PC-9 (cell line): ENCODE results near the gene NDUFB4. TPM values are rescaled to one million over a fixed set of nuclear protein-coding genes. Genes with fewer than 3 reads are reported as not detected.

Source experiments
- BruUV-seq: library from RNA; stranded (reverse); fragments of 400-500 nt; replicated peaks from 2 replicates; lab custom pipeline; 2021; lab: Mats Ljungman, UMichigan
- CTCF ChIA-PET: fragments of 300-600 bp; sonication (Branson Sonifier 250); formaldehyde crosslinking; loops from one replicate; lab custom pipeline; 2022; ENCODE audit warnings: antibody characterized with exemption; lab: Charles Lee
- POLR2A ChIA-PET: fragments of 300-600 bp; sonication (Branson Sonifier 250); formaldehyde crosslinking; loops from one replicate; lab custom pipeline; 2022; ENCODE audit warnings: antibody characterized with exemption; ENCODE audit not compliant: unreplicated experiment; lab: Charles Lee
- DNase-seq, 2 experiments: peaks; one replicate each; pipeline versions ENCODE4 v3.0.0 to v3.0.0-alpha.2; 2015 to 2022; ENCODE audit warnings: mixed read lengths in 1 of 2
- H2AFZ ChIP-seq: fragments of 200-600 bp; sonication (generic); 2 replicates; pipeline ENCODE4 v1.8.1; 2017; ENCODE audit warnings: antibody characterized with exemption
- H3F3A ChIP-seq: fragments of 200-600 bp; sonication (generic); 2 replicates; pipeline ENCODE4 v1.8.1; 2017; ENCODE audit warnings: antibody characterized with exemption, mild to moderate bottlenecking, low read depth; ENCODE audit not compliant: insufficient read depth
- H3K27ac ChIP-seq: fragments of 200-600 bp; sonication (generic); 2 replicates; pipeline ENCODE4 v1.6.1; 2016; ENCODE audit warnings: mixed run types
- H3K27me3 ChIP-seq: fragments of 200-600 bp; sonication (generic); 2 replicates; pipeline ENCODE4 v1.6.1; 2016; ENCODE audit warnings: low read depth, mixed run types; ENCODE audit not compliant: insufficient read depth
- H3K36me3 ChIP-seq: fragments of 200-600 bp; sonication (generic); 2 replicates; pipeline ENCODE4 v1.6.1; 2016; ENCODE audit warnings: low read depth, mixed run types
- H3K4me1 ChIP-seq: fragments of 200-600 bp; sonication (generic); replicated peaks from 2 replicates; pipeline ENCODE4 v1.6.1; 2016; ENCODE audit warnings: mixed run types; ENCODE audit not compliant: insufficient read depth
- H3K4me2 ChIP-seq: fragments of 200-600 bp; sonication (generic); 2 replicates; pipeline ENCODE4 v1.6.1; 2017; ENCODE audit warnings: mixed run types
- H3K4me3 ChIP-seq: fragments of 200-600 bp; sonication (generic); 2 replicates; pipeline ENCODE4 v1.6.1; 2016; ENCODE audit warnings: mixed run types
- H3K79me2 ChIP-seq: fragments of 200-600 bp; sonication (generic); 2 replicates; pipeline ENCODE4 v1.6.1; 2017; ENCODE audit warnings: low read depth, mixed run types
- H3K9me2 ChIP-seq: fragments of 200-600 bp; sonication (generic); 2 replicates; pipeline ENCODE4 v1.8.1; 2017; ENCODE audit warnings: mild to moderate bottlenecking; ENCODE audit not compliant: insufficient read depth
- H3K9me3 ChIP-seq: fragments of 200-600 bp; sonication (generic); 2 replicates; pipeline ENCODE4 v1.8.1; 2016; ENCODE audit warnings: low read depth; ENCODE audit not compliant: insufficient read depth
- H4K20me1 ChIP-seq: fragments of 200-600 bp; sonication (generic); 2 replicates; pipeline ENCODE4 v1.8.1; 2017; ENCODE audit not compliant: insufficient read depth
- CTCF ChIP-seq: fragments of 200-600 bp; sonication (generic); conservative IDR thresholded peaks from 2 replicates; pipeline ENCODE4 v1.6.1; 2017; ENCODE audit warnings: mixed run types, antibody characterized with exemption, mild to moderate bottlenecking, moderate library complexity
- EZH2 ChIP-seq: fragments of 200-600 bp; sonication (generic); IDR thresholded peaks from 2 replicates; pipeline ENCODE4 v1.8.0; 2017; ENCODE audit warnings: antibody characterized with exemption, low read depth
- intact Hi-C: fragments of 100-400 bp; cut with micrococcal nuclease; formaldehyde crosslinking; loops from one replicate; pipeline ENCODE4 v1.10.0; 2022; ENCODE audit not compliant: unreplicated experiment
- total RNA-seq: library from RNA; stranded (reverse); gene quantifications from 2 replicates; pipeline ENCODE4 v1.2.3, GENCODE V29; 2021

The NDUFB4 gene
- total RNA-seq, 1 experiment from 2014 or later = 217 TPM

GRCh38 chr3:120567370-120568201, 28.6 kb upstream of the NDUFB4 start:
- Histone ChIP-seq H3K36me3 (no peaks in the 10 kb centered on the region), H3F3A (no peaks in the 10 kb centered on the region), H3K4me1 (no peaks in the 10 kb centered on the region), H3K9me2 (no peaks in the 10 kb centered on the region), H3K27me3 (no peaks in the 10 kb centered on the region), H3K4me3 (peak overlapping the region; percentile 40; the same call in 1 of the 2 replicates), H4K20me1 (no peaks in the 10 kb centered on the region), H3K79me2 (no peaks in the 10 kb centered on the region), H3K4me2 (peak overlapping the region; percentile 60; the same call in 1 of the 2 replicates), H2AFZ (peak overlapping the region; percentile 62), H3K9me3 (no peaks in the 10 kb centered on the region), H3K27ac (no peak overlapping the region)
- POLR2A ChIA-PET = interaction anchor here (0.5 to 0.9 kb wide), 3 partner anchors 240 to 743 kb away, joined by 3 to 6 read pairs (median 3); no protein-coding TSS in a partner anchor
- DNase-seq = no peak
- peak; percentile 48; the same call in 1 of the 2 replicates for TF ChIP-seq CTCF
- TF ChIP-seq EZH2 = no peak
- intact Hi-C loops = loop anchor here (10.0 kb wide), 1 partner anchor 957 kb away; no protein-coding TSS in a partner anchor
- no TSS peak for BruUV-seq
- CTCF ChIA-PET = interaction anchor here (1.3 kb wide), 1 partner anchor 228 kb away, joined by 6 read pairs; no protein-coding TSS in a partner anchor

- CTCF ChIA-PET = no interaction called here
Observed at GRCh38 chr3:120568202-120568531, 28.0 kb upstream of the NDUFB4 start.

GRCh38 chr3:120568598-120568997, 27.5 kb upstream of the NDUFB4 start:
- Histone ChIP-seq H3K27me3 (no peaks in the 10 kb centered on the region), H3K9me3 (no peaks in the 10 kb centered on the region), H4K20me1 (no peaks in the 10 kb centered on the region), H3K27ac (no peak overlapping the region), H3K4me1 (no peaks in the 10 kb centered on the region), H3K36me3 (no peaks in the 10 kb centered on the region), H3K4me2 (no peak overlapping the region), H3K9me2 (no peaks in the 10 kb centered on the region), H3F3A (no peaks in the 10 kb centered on the region), H3K79me2 (no peaks in the 10 kb centered on the region), H3K4me3 (no peak overlapping the region), H2AFZ (no peak overlapping the region; the same call in 1 of the 2 replicates)
- no peak for DNase-seq
- ChIA-PET POLR2A (no interaction called here), CTCF (no interaction called here)
- no peak for TF ChIP-seq CTCF
- no peak for TF ChIP-seq EZH2
- no TSS peak for BruUV-seq
- intact Hi-C loops = loop anchor here (10.0 kb wide), 1 partner anchor 956 kb away; no protein-coding TSS in a partner anchor

More at GRCh38 chr3:120568202-120568531, 28.0 kb upstream of the NDUFB4 start:
- TF ChIP-seq EZH2 (no peak), CTCF (no peak)
- H3K27ac ChIP-seq = no peak overlapping the region
- no peaks in the 10 kb centered on the region for H3K36me3 ChIP-seq
- H2AFZ ChIP-seq = no peak overlapping the region
- no peaks in the 10 kb centered on the region for H3K79me2 ChIP-seq
- H3K4me1 ChIP-seq = no peaks in the 10 kb centered on the region
- H3F3A ChIP-seq = no peaks in the 10 kb centered on the region
- no peaks in the 10 kb centered on the region for H3K9me3 ChIP-seq
- H3K4me2 ChIP-seq = no peak overlapping the region
- no peak overlapping the region for H3K4me3 ChIP-seq
- H3K9me2 ChIP-seq = no peaks in the 10 kb centered on the region
- intact Hi-C loops = loop anchor here (10.0 kb wide), 1 partner anchor 957 kb away; no protein-coding TSS in a partner anchor
- POLR2A ChIA-PET = interaction anchor here (0.6 kb wide), 1 partner anchor 274 kb away, joined by 3 read pairs; no protein-coding TSS in a partner anchor
- no TSS peak for BruUV-seq
- H3K27me3 ChIP-seq = no peaks in the 10 kb centered on the region
- no peak for DNase-seq
- H4K20me1 ChIP-seq = no peaks in the 10 kb centered on the region
